IMR-90 (cell line): ENCODE results near the gene SUGCT.

Experiments used
- CTCF ChIP-seq: conservative IDR thresholded peaks from 2 replicates; pipeline ENCODE4 v1.5.1; 2012; ENCODE audit warnings: mild to moderate bottlenecking, low read depth, low read length, improper control_type of control experiment
- MAFK ChIP-seq: IDR thresholded peaks from 2 replicates; pipeline ENCODE4 v1.6.1; 2012; ENCODE audit warnings: low read depth, low read length, improper control_type of control experiment
- MXI1 ChIP-seq: IDR thresholded peaks from 2 replicates; pipeline ENCODE4 v1.6.1; 2012; ENCODE audit warnings: low read depth, mild to moderate bottlenecking, low read length, moderate library complexity, borderline replicate concordance
- RAD21 ChIP-seq: IDR thresholded peaks from 2 replicates; pipeline ENCODE4 v1.6.1; 2012; ENCODE audit warnings: low read length, improper control_type of control experiment
- TF ChIP-seq, protein P1 (sequence below): fragments of 150-350 bp; IDR thresholded peaks from 2 replicates; pipeline ENCODE4 v1.6.1; 2017; ENCODE audit warnings: mild to moderate bottlenecking, antibody characterized with exemption, low read length, low read depth

DNA sequence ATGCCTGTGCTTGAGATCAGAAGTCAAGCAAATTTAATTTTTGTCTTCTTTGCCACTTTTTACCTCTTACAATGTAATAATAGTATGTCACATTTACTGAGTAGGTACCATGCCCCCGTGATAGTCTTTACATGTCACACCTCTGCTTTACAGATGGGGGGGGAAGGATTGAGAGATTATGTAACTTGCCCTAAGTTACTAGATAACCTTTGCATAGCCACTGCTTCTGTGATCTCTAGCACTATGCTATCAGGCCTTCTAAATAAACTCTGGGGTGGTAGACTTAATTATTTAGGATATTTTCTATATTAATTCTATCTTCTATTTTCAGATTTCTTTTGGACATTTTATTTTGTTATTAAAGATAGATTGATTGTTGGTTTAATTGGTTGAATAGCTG, 514.4 kb downstream of the SUGCT start:
- TF ChIP-seq CTCF, result no peak
- TF ChIP-seq, protein P1, sequence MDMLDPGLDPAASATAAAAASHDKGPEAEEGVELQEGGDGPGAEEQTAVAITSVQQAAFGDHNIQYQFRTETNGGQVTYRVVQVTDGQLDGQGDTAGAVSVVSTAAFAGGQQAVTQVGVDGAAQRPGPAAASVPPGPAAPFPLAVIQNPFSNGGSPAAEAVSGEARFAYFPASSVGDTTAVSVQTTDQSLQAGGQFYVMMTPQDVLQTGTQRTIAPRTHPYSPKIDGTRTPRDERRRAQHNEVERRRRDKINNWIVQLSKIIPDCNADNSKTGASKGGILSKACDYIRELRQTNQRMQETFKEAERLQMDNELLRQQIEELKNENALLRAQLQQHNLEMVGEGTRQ, result no peak
- TF ChIP-seq MAFK, result no peak
- TF ChIP-seq MXI1, result no peak
- TF ChIP-seq RAD21, result no peak
